B cell (primary cell): ENCODE measurements around the gene FAM120B. TPM values are rescaled to one million over a fixed set of nuclear protein-coding genes. Genes with fewer than 3 reads are reported as not detected.

Experiments used
- ATAC-seq: fragments of 200-7000 bp; cut with Tn5 transposase; one replicate; pipeline ENCODE4 v1.10.0; 2021; ENCODE audit warnings: low read depth, mild to moderate bottlenecking, moderate number of reproducible peaks, moderate library complexity
- CTCF ChIA-PET: fragments of 350-600 bp; sonication (Branson Sonifier 250); formaldehyde crosslinking; loops from one replicate; lab custom pipeline; 2021; ENCODE audit warnings: antibody characterized with exemption, inconsistent platforms; lab: Charles Lee
- POLR2A ChIA-PET: fragments of 350-600 bp; sonication (Branson Sonifier 250); formaldehyde crosslinking; loops from one replicate; lab custom pipeline; 2021; ENCODE audit warnings: antibody characterized with exemption; lab: Charles Lee
- DNase-seq: peaks from one replicate; pipeline ENCODE4 v3.0.0; 2013
- H2AFZ ChIP-seq: 2 replicates; pipeline ENCODE4 v1.6.1; 2012; ENCODE audit warnings: mild to moderate bottlenecking, low read depth, low read length; ENCODE audit not compliant: insufficient read depth, poor library complexity, severe bottlenecking
- H3K27ac ChIP-seq, 2 donors: 1 replicate in 1 of 2; 2 replicates in 1 of 2; pipeline ENCODE4 v1.5.1; 2012 to 2013; ENCODE audit warnings: low read length in 2 of 2, mild to moderate bottlenecking in 2 of 2, moderate library complexity in 1 of 2
- H3K27me3 ChIP-seq, 4 experiments: fragments of 200-600 bp in 1 of 4; sonication (generic) in 1 of 4; replicated peaks in 1 of 4; 1 replicate in 2 of 4; 2 replicates in 2 of 4; pipeline versions ENCODE4 v1.6.1 to v1.7.0; 2013 to 2016; ENCODE audit warnings: low read length in 3 of 4, mild to moderate bottlenecking in 2 of 4, mixed read lengths in 1 of 4, moderate library complexity in 1 of 4; ENCODE audit not compliant: insufficient read depth in 4 of 4, control insufficient read depth in 3 of 4; ENCODE audit errors: control extremely low read depth in 1 of 4
- H3K36me3 ChIP-seq, 2 experiments: replicated peaks in 1 of 2; 1 replicate in 1 of 2; 2 replicates in 1 of 2; pipeline versions ENCODE4 v1.6.1 to v1.7.1; 2013; ENCODE audit warnings: low read length in 1 of 2; ENCODE audit not compliant: insufficient read depth in 2 of 2, control insufficient read depth in 1 of 2; ENCODE audit errors: control extremely low read depth in 1 of 2, extremely low read depth in 1 of 2
- H3K4me1 ChIP-seq, 2 donors: fragments of 200-600 bp in 1 of 2; sonication (generic) in 1 of 2; 1 replicate in 1 of 2; 2 replicates in 1 of 2; pipeline versions ENCODE4 v1.5.1 to v1.6.1; 2013 to 2017; ENCODE audit warnings: low read length in 2 of 2; ENCODE audit not compliant: control insufficient read depth in 2 of 2, insufficient read depth in 2 of 2
- H3K4me2 ChIP-seq: replicated peaks from 2 replicates; pipeline ENCODE3; 2012; ENCODE audit warnings: mild to moderate bottlenecking, low read depth, low read length; ENCODE audit not compliant: poor library complexity, severe bottlenecking
- H3K4me3 ChIP-seq, 5 experiments: fragments of 200-600 bp in 1 of 5; sonication (generic) in 1 of 5; 1 replicate in 3 of 5; 2 replicates in 2 of 5; pipeline versions ENCODE4 v1.5.1 to v1.7.0; 2011 to 2016; ENCODE audit warnings: low read length in 4 of 5, mild to moderate bottlenecking in 4 of 5, low read depth in 2 of 5, control low read depth in 1 of 5, moderate library complexity in 1 of 5; ENCODE audit not compliant: insufficient read depth in 1 of 5; ENCODE audit errors: control extremely low read depth in 1 of 5, extremely low read depth in 1 of 5
- H3K79me2 ChIP-seq: fragments of 200-600 bp; sonication (generic); one replicate; pipeline ENCODE4 v1.6.0; 2016; ENCODE audit warnings: low read length; ENCODE audit not compliant: control insufficient read depth, insufficient read depth
- H3K9ac ChIP-seq: fragments of 200-600 bp; sonication (generic); 2 replicates; pipeline ENCODE4 v1.6.1; 2017; ENCODE audit warnings: mild to moderate bottlenecking, low read length, moderate library complexity
- H3K9me3 ChIP-seq, 3 donors: one replicate each; pipeline versions ENCODE4 v1.6.1 to v1.7.1; 2013; ENCODE audit warnings: low read length in 2 of 3; ENCODE audit not compliant: control insufficient read depth in 2 of 3, insufficient read depth in 1 of 3; ENCODE audit errors: control extremely low read depth in 1 of 3
- H4K20me1 ChIP-seq: 2 replicates; pipeline ENCODE4 v1.6.0; 2012; ENCODE audit warnings: mild to moderate bottlenecking, low read length; ENCODE audit not compliant: insufficient read depth, control insufficient read depth, poor library complexity, severe bottlenecking
- H3K27ac Mint-ChIP-seq: one replicate; pipeline ENCODE4 v1.8.0; 2021; ENCODE audit warnings: mixed read lengths
- H3K27me3 Mint-ChIP-seq: one replicate; pipeline ENCODE4 v1.8.0; 2021; ENCODE audit warnings: mixed read lengths
- H3K4me1 Mint-ChIP-seq: one replicate; pipeline ENCODE4 v1.8.0; 2021; ENCODE audit warnings: mixed read lengths
- H3K4me3 Mint-ChIP-seq: one replicate; pipeline ENCODE4 v1.8.0; 2021; ENCODE audit warnings: mixed read lengths
- H3K9me3 Mint-ChIP-seq: one replicate; pipeline ENCODE4 v1.8.0; 2022; ENCODE audit warnings: mixed read lengths; ENCODE audit not compliant: insufficient read depth
- EZH2 ChIP-seq: IDR thresholded peaks from 2 replicates; pipeline ENCODE4 v1.6.1; 2012; ENCODE audit warnings: borderline replicate concordance, low read depth, mild to moderate bottlenecking, moderate library complexity, low read length; ENCODE audit not compliant: insufficient read depth, poor library complexity, severe bottlenecking
- WGBS: methylation state at CpG from one replicate; pipeline ENCODE4 v1.1.5; 2013; ENCODE audit warnings: missing lambda C conversion rate; ENCODE audit not compliant: insufficient coverage; 5-methylcytosine and 5-hydroxymethylcytosine counted together
- intact Hi-C: fragments of 100-400 bp; cut with micrococcal nuclease; formaldehyde crosslinking; loops from one replicate; pipeline ENCODE4 v1.10.0; 2022
- polyA plus RNA-seq: library from polyadenylated mRNA; depleted of rRNA; stranded (reverse); fragments of >200 nt; gene quantifications from 2 replicates; pipeline ENCODE4 v1.2.3, GENCODE V29; 2012
- total RNA-seq, 2 donors: library from RNA; stranded (reverse); fragments of 120-200 nt in 1 of 2; gene quantifications; 1 replicate in 1 of 2; 2 replicates in 1 of 2; pipeline versions ENCODE4 v1.2.3 to v1.2.4, GENCODE V29; 2013 to 2022
- TF ChIP-seq, protein P1 (sequence below): fragments of 200-600 bp; IDR thresholded peaks from one replicate; pipeline ENCODE4 v1.8.0; 2022; ENCODE audit warnings: antibody characterized with exemption, mild to moderate bottlenecking

Gene FAM120B
- total and polyA plus RNA-seq, 2 donors (not counting 1 experiment from before 2014, with no cell fraction given) = 12.5 to 51.7 TPM

GRCh38 chr6:170436209-170436809 lies 129.8 kb downstream of the FAM120B start:
- intact Hi-C loops = no loop called here
- CTCF ChIA-PET = no interaction called here
- Histone ChIP-seq H3K36me3 (no peaks in the 10 kb centered on the region), H3K9me3 (peaks cover 0 to 43% (median 5%) of the 10 kb centered on the region in 3 donors), H2AFZ (no peak overlapping the region), H3K79me2 (no peaks in the 10 kb centered on the region), H3K4me1 (peaks cover 0 to 4% of the 10 kb centered on the region in 2 donors), H3K27me3 (peaks cover 0 to 17% (median under 1%) of the 10 kb centered on the region in 4 experiments), H3K9ac (no peak overlapping the region), H3K4me3 (no peak overlapping the region), H3K4me2 (no peak overlapping the region), H3K27ac (no peak overlapping the region), H4K20me1 (no peaks in the 10 kb centered on the region)
- no peak for DNase-seq
- peaks cover 4% of the 10 kb centered on the region for H3K9me3 Mint-ChIP-seq
- H3K4me3 Mint-ChIP-seq = no peak overlapping the region
- no peak for ATAC-seq
- peaks cover 17% of the 10 kb centered on the region for H3K27me3 Mint-ChIP-seq
- TF ChIP-seq EZH2 = no peak
- TF ChIP-seq, protein P1, sequence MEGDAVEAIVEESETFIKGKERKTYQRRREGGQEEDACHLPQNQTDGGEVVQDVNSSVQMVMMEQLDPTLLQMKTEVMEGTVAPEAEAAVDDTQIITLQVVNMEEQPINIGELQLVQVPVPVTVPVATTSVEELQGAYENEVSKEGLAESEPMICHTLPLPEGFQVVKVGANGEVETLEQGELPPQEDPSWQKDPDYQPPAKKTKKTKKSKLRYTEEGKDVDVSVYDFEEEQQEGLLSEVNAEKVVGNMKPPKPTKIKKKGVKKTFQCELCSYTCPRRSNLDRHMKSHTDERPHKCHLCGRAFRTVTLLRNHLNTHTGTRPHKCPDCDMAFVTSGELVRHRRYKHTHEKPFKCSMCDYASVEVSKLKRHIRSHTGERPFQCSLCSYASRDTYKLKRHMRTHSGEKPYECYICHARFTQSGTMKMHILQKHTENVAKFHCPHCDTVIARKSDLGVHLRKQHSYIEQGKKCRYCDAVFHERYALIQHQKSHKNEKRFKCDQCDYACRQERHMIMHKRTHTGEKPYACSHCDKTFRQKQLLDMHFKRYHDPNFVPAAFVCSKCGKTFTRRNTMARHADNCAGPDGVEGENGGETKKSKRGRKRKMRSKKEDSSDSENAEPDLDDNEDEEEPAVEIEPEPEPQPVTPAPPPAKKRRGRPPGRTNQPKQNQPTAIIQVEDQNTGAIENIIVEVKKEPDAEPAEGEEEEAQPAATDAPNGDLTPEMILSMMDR = no peak
- WGBS = 76% methylated on average over 2 of the region's 3 CpGs
- H3K27ac Mint-ChIP-seq = no peak overlapping the region
- POLR2A ChIA-PET = no interaction called here
- H3K4me1 Mint-ChIP-seq = peaks cover 7% of the 10 kb centered on the region

- 72% methylated on average over 9 of the region's 12 CpGs for WGBS
- intact Hi-C loops = no loop called here
- Histone ChIP-seq H3K4me3 (no peak overlapping the region), H4K20me1 (no peaks in the 10 kb centered on the region), H3K9me3 (peaks cover 0 to 43% (median 5%) of the 10 kb centered on the region in 3 donors), H3K4me1 (peaks cover 0 to 4% of the 10 kb centered on the region in 2 donors), H3K79me2 (no peaks in the 10 kb centered on the region), H3K27me3 (peaks cover 0 to 17% (median under 1%) of the 10 kb centered on the region in 4 experiments), H3K36me3 (no peaks in the 10 kb centered on the region), H3K4me2 (peak overlapping the region; percentile 49), H2AFZ (peak overlapping the region; percentile 51), H3K27ac (no peak overlapping the region), H3K9ac (peak overlapping the region; percentile 15)
- H3K27ac Mint-ChIP-seq = no peak overlapping the region
- no peak for ATAC-seq
- no peak for DNase-seq
- POLR2A ChIA-PET = no interaction called here
- peaks cover 17% of the 10 kb centered on the region for H3K27me3 Mint-ChIP-seq
- H3K4me1 Mint-ChIP-seq = peaks cover 7% of the 10 kb centered on the region
- CTCF ChIA-PET = no interaction called here
- peak overlapping the region; percentile 29 for H3K4me3 Mint-ChIP-seq
- no peak for TF ChIP-seq EZH2
- TF ChIP-seq, protein P1 = no peak
- peaks cover 4% of the 10 kb centered on the region for H3K9me3 Mint-ChIP-seq
These were observed 131.3 kb downstream of the FAM120B start for GRCh38 chr6:170437719-170438401.
